ENCODE measurements around the gene SRSF11. TPM values are rescaled to one million over a fixed set of nuclear protein-coding genes. Genes with fewer than 3 reads are reported as not detected.
"Not testable (repeated sequence)": the region's sequence is repeated elsewhere in the genome, so short reads cannot be mapped to it uniquely, and the experiment has no call there.

Gene SRSF11
- polyA plus RNA-seq (2012; ENCODE audit: low read depth, missing spikeins) = 137 TPM

DNA sequence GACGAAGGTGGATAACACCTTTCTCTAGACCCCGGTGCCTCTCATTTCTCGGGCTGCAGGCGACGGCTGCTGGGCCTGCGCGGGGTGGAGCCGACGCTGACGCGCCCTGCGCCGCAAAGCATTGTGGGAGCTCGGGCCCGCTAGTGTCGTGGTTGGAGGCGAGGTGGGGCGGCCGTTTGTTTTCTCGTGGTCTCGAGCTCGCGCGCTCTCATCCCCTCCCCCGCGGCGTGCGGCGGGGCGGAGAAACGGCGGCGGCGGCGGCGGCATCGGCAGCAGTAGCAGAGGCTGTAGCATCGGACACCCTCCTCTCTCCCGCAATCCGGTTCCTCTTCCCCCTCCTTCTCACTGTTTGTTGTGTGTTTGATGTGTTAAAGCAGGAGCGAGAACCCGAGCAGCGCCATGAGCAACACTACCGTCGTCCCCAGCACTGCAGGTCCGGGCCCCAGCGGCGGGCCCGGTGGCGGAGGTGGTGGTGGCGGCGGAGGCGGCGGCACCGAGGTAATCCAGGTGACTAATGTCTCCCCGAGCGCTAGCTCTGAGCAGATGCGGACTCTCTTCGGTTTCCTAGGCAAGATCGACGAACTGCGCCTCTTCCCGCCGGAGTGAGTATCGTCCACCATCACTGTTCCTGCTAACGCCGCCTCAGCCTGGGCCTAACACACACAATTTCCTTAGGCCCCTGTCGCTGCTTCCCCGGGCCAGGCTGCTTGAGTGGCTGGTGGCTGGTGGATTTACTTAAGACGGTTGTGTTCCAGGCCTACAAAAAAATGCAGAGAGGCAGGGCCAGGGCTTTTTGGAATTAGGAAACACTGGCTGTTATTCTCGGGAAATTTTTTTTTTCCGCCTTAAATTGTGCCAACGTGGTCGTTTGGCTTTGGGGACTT is at the start of gene SRSF11:
Gene SRSF11, plus strand, starts transcription at position 143 of the 884 bp plus-strand sequence. Its CDS starts 257 bp downstream, at position 400.
- DNase-seq (ENCODE audit: insufficient read length, low spot score) = peak; percentile 79
- peak; percentile 99 for FAIRE-seq
- no peak for TF ChIP-seq SPI1 (IDR thresholded peaks at IDR 0.05; ENCODE audit: low read depth, low read length)
- TF ChIP-seq POLR2AphosphoS5 (IDR thresholded peaks at IDR 0.05; ENCODE audit: low read depth, low read length) = peak; percentile 92
- peak; percentile 67 for TF ChIP-seq TAF1 (IDR thresholded peaks at IDR 0.05; ENCODE audit: low read depth, low read length)
- peak; percentile 84 for TF ChIP-seq POLR2A (IDR thresholded peaks at IDR 0.05; ENCODE audit: low read depth, low read length)
- peak; percentile 22; the same call in 1 of the 2 replicates for TF ChIP-seq POU2F2 (IDR thresholded peaks at IDR 0.05; ENCODE audit: low read depth, low read length)

DNA sequence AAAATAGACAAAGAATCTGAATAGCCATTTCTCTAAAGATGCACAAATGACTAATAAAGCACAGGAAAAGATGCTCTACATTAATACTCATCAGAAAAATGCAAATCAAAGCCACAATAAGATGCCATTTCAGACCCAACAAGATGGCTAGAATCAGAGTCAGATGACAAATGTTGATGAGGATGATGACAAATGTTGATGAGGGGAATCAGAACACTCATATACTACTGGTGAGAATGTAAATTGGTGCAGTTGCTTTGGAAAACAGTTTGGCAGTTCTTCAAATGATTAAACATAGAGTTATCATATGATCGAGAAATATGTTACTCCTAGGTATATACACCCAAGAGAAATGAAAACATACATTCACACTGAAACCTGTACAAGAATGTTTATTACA is 49.7 kb upstream of the SRSF11 start:
- TF ChIP-seq TAF1 (IDR thresholded peaks at IDR 0.05; ENCODE audit: low read depth, low read length) = no peak
- no peak for TF ChIP-seq SPI1 (IDR thresholded peaks at IDR 0.05; ENCODE audit: low read depth, low read length)
- no peak for TF ChIP-seq POLR2AphosphoS5 (IDR thresholded peaks at IDR 0.05; ENCODE audit: low read depth, low read length)
- no peak for TF ChIP-seq PAX5 (IDR thresholded peaks at IDR 0.05; ENCODE audit: insufficient read depth, low read length, severe bottlenecking)
- TF ChIP-seq POU2F2 (IDR thresholded peaks at IDR 0.05; ENCODE audit: low read depth, low read length) = no peak
- TF ChIP-seq POLR2A (IDR thresholded peaks at IDR 0.05; ENCODE audit: low read depth, low read length) = no peak
- no peak for FAIRE-seq
- DNase-seq (ENCODE audit: insufficient read length, low spot score) = no peak

DNA sequence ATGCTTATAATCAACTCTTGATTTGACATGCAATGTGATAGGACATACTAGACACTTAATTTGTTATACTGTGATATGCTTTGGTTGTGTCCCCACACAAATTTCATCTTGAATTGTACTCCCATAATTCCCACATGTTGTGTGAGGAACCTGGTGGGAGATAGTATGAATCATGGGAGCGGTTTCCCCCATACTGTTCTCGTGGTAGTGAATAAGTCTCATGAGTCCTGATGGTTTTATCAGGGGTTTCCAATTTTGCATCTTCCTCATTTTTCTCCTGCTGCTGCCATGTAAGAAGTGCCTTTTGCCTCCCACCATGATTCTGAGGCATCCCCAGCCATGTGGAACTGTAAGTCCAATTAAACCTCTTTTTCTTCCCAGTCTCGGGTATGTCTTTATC is 36.0 kb upstream of the SRSF11 start:
- DNase-seq (ENCODE audit: insufficient read length, low spot score); FAIRE-seq: not testable (repeated sequence)

DNA sequence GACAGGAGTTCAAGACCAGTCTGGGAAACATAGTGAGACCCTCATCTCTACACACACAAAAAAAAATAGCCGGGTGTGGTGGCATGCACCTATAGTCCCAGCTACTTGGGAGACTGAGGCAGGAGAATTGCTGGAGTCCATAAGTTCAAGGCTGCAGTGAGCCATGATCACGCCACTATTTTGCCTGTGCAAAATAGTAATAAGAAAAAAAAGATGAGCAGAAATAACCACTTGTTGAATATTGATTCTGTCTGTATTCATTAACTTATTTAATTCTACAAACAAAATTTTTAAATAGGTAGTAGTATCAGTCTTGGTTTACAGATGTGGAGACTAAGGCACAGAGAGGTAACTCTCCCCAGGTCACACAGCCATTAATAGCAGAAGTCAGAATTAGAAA is 32.7 kb upstream of the SRSF11 start:
- DNase-seq (ENCODE audit: insufficient read length, low spot score) = no peak
- TF ChIP-seq PAX5 (IDR thresholded peaks at IDR 0.05; ENCODE audit: insufficient read depth, low read length, severe bottlenecking) (no peak), POU2F2 (IDR thresholded peaks at IDR 0.05; ENCODE audit: low read depth, low read length) (no peak), TAF1 (IDR thresholded peaks at IDR 0.05; ENCODE audit: low read depth, low read length) (no peak), SPI1 (IDR thresholded peaks at IDR 0.05; ENCODE audit: low read depth, low read length) (no peak), POLR2A (IDR thresholded peaks at IDR 0.05; ENCODE audit: low read depth, low read length) (no peak), POLR2AphosphoS5 (IDR thresholded peaks at IDR 0.05; ENCODE audit: low read depth, low read length) (no peak)
- FAIRE-seq = no peak

DNA sequence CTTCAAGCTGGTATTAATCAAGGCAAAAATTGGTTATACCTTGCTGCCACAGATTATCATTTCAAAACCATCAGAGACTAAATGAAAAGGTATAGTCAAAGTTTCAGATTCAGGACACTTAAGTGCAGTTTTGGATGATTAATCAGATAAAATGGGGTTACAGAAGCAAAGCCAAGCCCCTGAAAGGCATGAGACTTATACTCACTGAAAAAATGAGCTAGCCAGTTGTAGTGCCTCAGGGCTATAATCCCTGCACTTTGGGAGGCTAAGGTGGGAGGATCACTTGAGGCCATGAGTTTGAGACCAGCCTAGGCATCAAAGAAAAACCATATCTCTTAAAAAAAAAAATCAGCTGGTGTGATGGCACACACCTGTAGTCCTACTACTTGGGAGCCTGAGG is 31.0 kb upstream of the SRSF11 start:
- TF ChIP-seq POU2F2 (IDR thresholded peaks at IDR 0.05; ENCODE audit: low read depth, low read length) (no peak), TAF1 (IDR thresholded peaks at IDR 0.05; ENCODE audit: low read depth, low read length) (no peak), SPI1 (IDR thresholded peaks at IDR 0.05; ENCODE audit: low read depth, low read length) (no peak), POLR2AphosphoS5 (IDR thresholded peaks at IDR 0.05; ENCODE audit: low read depth, low read length) (no peak), POLR2A (IDR thresholded peaks at IDR 0.05; ENCODE audit: low read depth, low read length) (no peak), PAX5 (IDR thresholded peaks at IDR 0.05; ENCODE audit: insufficient read depth, low read length, severe bottlenecking) (no peak)
- DNase-seq (ENCODE audit: insufficient read length, low spot score) = no peak
- FAIRE-seq = no peak

GRCh38 chr1:70192446-70192845 is 28.7 kb upstream of the SRSF11 start:
- not testable (repeated sequence) for FAIRE-seq; DNase-seq (ENCODE audit: insufficient read length, low spot score)

DNA sequence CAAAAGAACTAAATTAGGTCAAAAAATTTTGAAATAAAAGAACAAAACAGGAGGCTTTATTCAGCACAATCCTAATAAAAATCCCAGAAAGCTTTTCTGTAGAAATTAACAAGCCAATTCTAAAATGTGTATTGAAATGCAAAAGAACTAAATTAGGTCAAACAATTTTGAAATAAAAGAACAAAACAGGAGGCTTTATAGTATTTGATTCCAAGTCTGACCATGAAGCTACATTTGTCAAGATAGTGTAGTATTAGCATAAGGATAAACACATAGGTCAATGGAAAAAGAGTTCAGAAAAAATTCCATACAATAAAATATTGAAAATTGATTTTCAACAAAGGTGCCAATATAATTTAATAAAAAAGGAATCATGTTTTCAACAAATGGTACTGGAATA is 26.6 kb upstream of the SRSF11 start:
- TF ChIP-seq POLR2AphosphoS5 (IDR thresholded peaks at IDR 0.05; ENCODE audit: low read depth, low read length) (no peak), POU2F2 (IDR thresholded peaks at IDR 0.05; ENCODE audit: low read depth, low read length) (no peak), SPI1 (IDR thresholded peaks at IDR 0.05; ENCODE audit: low read depth, low read length) (no peak), PAX5 (IDR thresholded peaks at IDR 0.05; ENCODE audit: insufficient read depth, low read length, severe bottlenecking) (no peak), TAF1 (IDR thresholded peaks at IDR 0.05; ENCODE audit: low read depth, low read length) (no peak), POLR2A (IDR thresholded peaks at IDR 0.05; ENCODE audit: low read depth, low read length) (no peak)
- FAIRE-seq (no peak), DNase-seq (ENCODE audit: insufficient read length, low spot score) (no peak)

DNA sequence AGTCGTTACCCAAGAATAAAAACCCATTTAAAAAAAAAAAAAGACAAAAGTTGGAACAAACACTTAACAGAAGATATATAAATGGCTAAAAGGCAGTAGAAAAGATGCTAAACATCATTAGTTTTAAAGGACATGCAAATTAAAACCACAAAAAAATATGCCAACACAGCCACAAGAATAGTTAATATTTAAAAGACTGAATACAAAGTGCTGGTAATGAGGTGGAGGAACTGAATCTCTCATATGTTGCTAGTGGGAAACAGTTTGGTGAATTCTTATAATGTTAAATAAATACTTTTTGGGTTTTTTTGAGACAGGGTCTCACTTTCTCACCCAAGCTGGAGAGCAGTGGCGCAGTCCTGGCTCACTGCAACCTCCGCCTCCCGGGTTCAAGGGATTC is 25.8 kb upstream of the SRSF11 start:
- TF ChIP-seq SPI1 (IDR thresholded peaks at IDR 0.05; ENCODE audit: low read depth, low read length) = no peak
- TF ChIP-seq POU2F2 (IDR thresholded peaks at IDR 0.05; ENCODE audit: low read depth, low read length) = no peak
- TF ChIP-seq POLR2AphosphoS5 (IDR thresholded peaks at IDR 0.05; ENCODE audit: low read depth, low read length) = no peak
- TF ChIP-seq PAX5 (IDR thresholded peaks at IDR 0.05; ENCODE audit: insufficient read depth, low read length, severe bottlenecking) = no peak
- no peak for TF ChIP-seq POLR2A (IDR thresholded peaks at IDR 0.05; ENCODE audit: low read depth, low read length)
- no peak for TF ChIP-seq TAF1 (IDR thresholded peaks at IDR 0.05; ENCODE audit: low read depth, low read length)
- no peak for DNase-seq (ENCODE audit: insufficient read length, low spot score)
- FAIRE-seq = no peak

DNA sequence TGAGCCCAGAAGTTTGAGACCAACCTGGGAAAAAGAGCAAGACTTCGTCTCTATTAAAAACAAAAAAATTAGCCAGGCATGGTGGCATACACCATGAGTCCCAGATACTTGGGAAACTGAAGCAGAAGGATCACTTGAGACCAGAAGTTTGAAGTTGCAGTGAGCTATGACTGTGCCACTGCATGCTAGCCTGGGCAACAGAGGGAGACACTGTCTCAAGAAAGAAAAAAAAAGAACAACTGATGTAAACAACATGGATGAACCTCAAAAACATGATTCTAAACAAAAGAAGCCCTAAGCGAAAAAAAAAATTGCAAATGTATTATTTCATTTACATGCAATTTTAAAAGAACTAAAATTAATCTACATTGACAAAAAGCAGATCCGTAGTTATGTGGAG is 24.8 kb upstream of the SRSF11 start:
- DNase-seq (ENCODE audit: insufficient read length, low spot score) (no peak), FAIRE-seq (peak; percentile 41)
- TF ChIP-seq POLR2A (IDR thresholded peaks at IDR 0.05; ENCODE audit: low read depth, low read length) (no peak), POU2F2 (IDR thresholded peaks at IDR 0.05; ENCODE audit: low read depth, low read length) (no peak)

DNA sequence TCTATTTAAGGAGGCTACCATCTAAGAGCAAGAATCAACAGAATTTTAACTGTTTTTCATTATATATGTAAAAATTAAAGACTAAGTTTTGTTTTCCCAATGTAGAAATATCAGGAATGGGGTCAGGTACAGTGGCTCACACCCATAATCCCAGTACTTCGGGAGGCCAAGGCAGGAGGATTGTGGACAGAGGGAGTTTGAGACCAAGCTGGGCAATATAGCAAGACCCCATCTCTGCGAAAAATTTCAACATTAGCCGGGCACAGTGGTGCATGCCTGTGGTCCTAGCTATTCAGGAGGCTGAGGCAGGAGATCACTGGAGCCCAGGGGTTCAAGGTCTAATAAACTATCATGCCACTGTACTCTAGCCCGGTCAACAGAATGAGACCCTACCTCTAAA is 21.1 kb upstream of the SRSF11 start:
- DNase-seq (ENCODE audit: insufficient read length, low spot score) = no peak
- TF ChIP-seq POLR2AphosphoS5 (IDR thresholded peaks at IDR 0.05; ENCODE audit: low read depth, low read length) (no peak), TAF1 (IDR thresholded peaks at IDR 0.05; ENCODE audit: low read depth, low read length) (no peak), POU2F2 (IDR thresholded peaks at IDR 0.05; ENCODE audit: low read depth, low read length) (no peak), PAX5 (IDR thresholded peaks at IDR 0.05; ENCODE audit: insufficient read depth, low read length, severe bottlenecking) (no peak), SPI1 (IDR thresholded peaks at IDR 0.05; ENCODE audit: low read depth, low read length) (no peak), POLR2A (IDR thresholded peaks at IDR 0.05; ENCODE audit: low read depth, low read length) (no peak)
- FAIRE-seq = no peak
